PC-3 (cell line): ENCODE results near the gene LAMA3. TPM values are rescaled to one million over a fixed set of nuclear protein-coding genes. Genes with fewer than 3 reads are reported as not detected.

Experiments used
- ATAC-seq: fragments of 200-7000 bp; cut with Tn5 transposase; 2 replicates; pipeline ENCODE4 v1.9.1; 2020; ENCODE audit warnings: mild to moderate bottlenecking, moderate library complexity
- BruUV-seq: library from RNA; stranded (reverse); fragments of 400-500 nt; replicated peaks from 2 replicates; lab custom pipeline; 2021; lab: Mats Ljungman, UMichigan
- CTCF ChIA-PET: fragments of 300-600 bp; sonication (Branson Sonifier 250); formaldehyde crosslinking; loops from one replicate; lab custom pipeline; 2022; ENCODE audit warnings: antibody characterized with exemption; lab: Charles Lee
- POLR2A ChIA-PET: fragments of 300-600 bp; sonication (Branson Sonifier 250); formaldehyde crosslinking; loops from one replicate; lab custom pipeline; 2022; ENCODE audit warnings: antibody characterized with exemption; ENCODE audit not compliant: unreplicated experiment; lab: Charles Lee
- DNase-seq: peaks from one replicate; pipeline ENCODE4 v3.0.0-alpha.2; 2015
- H2AFZ ChIP-seq: fragments of 300-600 bp; sonication (generic); 2 replicates; pipeline ENCODE4 v1.6.0; 2016; ENCODE audit warnings: antibody characterized with exemption, low read length
- H3F3A ChIP-seq: fragments of 300-600 bp; sonication (generic); one replicate; pipeline ENCODE4 v1.6.0; 2017; ENCODE audit warnings: antibody characterized with exemption, low read length, control low read depth, mild to moderate bottlenecking; ENCODE audit not compliant: unreplicated experiment
- H3K27ac ChIP-seq: fragments of 300-600 bp; sonication (generic); 2 replicates; pipeline ENCODE4 v1.5.1; 2016; ENCODE audit warnings: mild to moderate bottlenecking, low read length
- H3K27me3 ChIP-seq: fragments of 300-600 bp; sonication (generic); 2 replicates; pipeline ENCODE4 v1.6.1; 2016; ENCODE audit warnings: low read length, mixed read lengths
- H3K36me3 ChIP-seq: fragments of 300-600 bp; sonication (generic); 2 replicates; pipeline ENCODE4 v1.6.1; 2016; ENCODE audit warnings: low read depth, mixed run types, low read length, mixed read lengths
- H3K4me1 ChIP-seq: fragments of 300-600 bp; sonication (generic); 2 replicates; pipeline ENCODE4 v1.5.1; 2016; ENCODE audit warnings: low read length; ENCODE audit not compliant: insufficient read depth
- H3K4me2 ChIP-seq: fragments of 300-600 bp; sonication (generic); 2 replicates; pipeline ENCODE4 v1.6.0; 2016; ENCODE audit warnings: low read length
- H3K4me3 ChIP-seq: fragments of 300-600 bp; sonication (generic); 2 replicates; pipeline ENCODE4 v1.5.1; 2016; ENCODE audit warnings: mild to moderate bottlenecking, low read length, mixed read lengths
- H3K79me2 ChIP-seq: fragments of 300-600 bp; sonication (generic); 2 replicates; pipeline ENCODE4 v1.6.1; 2017; ENCODE audit warnings: low read length, mixed read lengths
- H3K9ac ChIP-seq: fragments of 300-600 bp; sonication (generic); 2 replicates; pipeline ENCODE4 v1.6.0; 2016; ENCODE audit warnings: mild to moderate bottlenecking, low read length
- H3K9me2 ChIP-seq: fragments of 300-600 bp; sonication (generic); replicated peaks from 2 replicates; pipeline ENCODE4 v1.6.1; 2016; ENCODE audit warnings: mixed run types, low read length, mixed read lengths
- H3K9me3 ChIP-seq: fragments of 300-600 bp; sonication (generic); 2 replicates; pipeline ENCODE4 v1.6.1; 2016; ENCODE audit warnings: low read length, mixed read lengths
- H4K20me1 ChIP-seq: fragments of 300-600 bp; sonication (generic); 2 replicates; pipeline ENCODE4 v1.6.1; 2016; ENCODE audit warnings: low read length, mixed read lengths
- EZH2 ChIP-seq: fragments of 300-600 bp; sonication (generic); IDR thresholded peaks from one replicate; pipeline ENCODE4 v1.6.1; 2017; ENCODE audit warnings: antibody characterized with exemption, mild to moderate bottlenecking, low read length; ENCODE audit not compliant: unreplicated experiment
- EZH2phosphoT487 ChIP-seq: fragments of 300-600 bp; sonication (generic); IDR thresholded peaks from 2 replicates; pipeline ENCODE4 v1.6.1; 2018; ENCODE audit warnings: mild to moderate bottlenecking, antibody characterized with exemption, low read length, borderline replicate concordance
- intact Hi-C: fragments of 100-400 bp; cut with micrococcal nuclease; formaldehyde crosslinking; loops from 2 replicates; pipeline ENCODE4 v1.9.0; 2023
- total RNA-seq: library from RNA; depleted of rRNA; stranded (reverse); fragments of >200 nt; gene quantifications from 2 replicates; pipeline ENCODE4 v1.2.3, GENCODE V29; 2014
- TF ChIP-seq, protein P1 (sequence below): fragments of 300-600 bp; sonication (generic); conservative IDR thresholded peaks from 2 replicates; pipeline ENCODE4 v1.5.1; 2017; ENCODE audit warnings: antibody characterized with exemption, low read depth, mild to moderate bottlenecking, low read length

The LAMA3 gene
- total RNA-seq, 1 experiment from 2014 or later, result 224 TPM

DNA sequence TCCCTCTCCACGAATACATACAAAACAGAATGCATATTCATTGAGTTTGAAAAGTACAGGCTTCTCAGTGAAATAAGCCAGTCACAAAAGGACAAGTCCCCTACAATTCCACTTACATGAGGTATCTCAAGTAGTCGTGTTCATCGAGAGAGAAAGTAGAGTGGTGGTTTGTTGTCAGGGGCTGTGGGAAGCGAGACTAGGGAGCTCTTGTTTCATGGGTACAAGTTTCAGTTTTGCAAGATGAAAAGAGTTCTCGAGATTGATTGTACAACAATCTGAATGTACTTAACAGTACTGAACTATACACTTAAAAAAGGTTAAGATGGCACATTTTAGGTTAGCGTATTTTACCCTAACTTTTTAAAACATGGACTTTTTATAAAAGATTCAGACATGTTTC lies 253.9 kb downstream of the LAMA3 start:
- Histone ChIP-seq H3K79me2 (no peaks in the 10 kb centered on the region), H3F3A (no peaks in the 10 kb centered on the region), H4K20me1 (no peaks in the 10 kb centered on the region), H3K4me2 (no peak overlapping the region), H2AFZ (no peak overlapping the region), H3K9me3 (no peaks in the 10 kb centered on the region), H3K27ac (no peak overlapping the region), H3K9me2 (no peaks in the 10 kb centered on the region), H3K4me1 (no peaks in the 10 kb centered on the region), H3K9ac (no peak overlapping the region), H3K4me3 (no peak overlapping the region), H3K27me3 (no peaks in the 10 kb centered on the region), H3K36me3 (peaks cover 64% of the 10 kb centered on the region)
- intact Hi-C loops, result no loop called here
- DNase-seq, result no peak
- no TSS peak for BruUV-seq
- ChIA-PET POLR2A (no interaction called here), CTCF (no interaction called here)
- TF ChIP-seq EZH2phosphoT487, result no peak
- no peak for TF ChIP-seq EZH2
- TF ChIP-seq, protein P1, sequence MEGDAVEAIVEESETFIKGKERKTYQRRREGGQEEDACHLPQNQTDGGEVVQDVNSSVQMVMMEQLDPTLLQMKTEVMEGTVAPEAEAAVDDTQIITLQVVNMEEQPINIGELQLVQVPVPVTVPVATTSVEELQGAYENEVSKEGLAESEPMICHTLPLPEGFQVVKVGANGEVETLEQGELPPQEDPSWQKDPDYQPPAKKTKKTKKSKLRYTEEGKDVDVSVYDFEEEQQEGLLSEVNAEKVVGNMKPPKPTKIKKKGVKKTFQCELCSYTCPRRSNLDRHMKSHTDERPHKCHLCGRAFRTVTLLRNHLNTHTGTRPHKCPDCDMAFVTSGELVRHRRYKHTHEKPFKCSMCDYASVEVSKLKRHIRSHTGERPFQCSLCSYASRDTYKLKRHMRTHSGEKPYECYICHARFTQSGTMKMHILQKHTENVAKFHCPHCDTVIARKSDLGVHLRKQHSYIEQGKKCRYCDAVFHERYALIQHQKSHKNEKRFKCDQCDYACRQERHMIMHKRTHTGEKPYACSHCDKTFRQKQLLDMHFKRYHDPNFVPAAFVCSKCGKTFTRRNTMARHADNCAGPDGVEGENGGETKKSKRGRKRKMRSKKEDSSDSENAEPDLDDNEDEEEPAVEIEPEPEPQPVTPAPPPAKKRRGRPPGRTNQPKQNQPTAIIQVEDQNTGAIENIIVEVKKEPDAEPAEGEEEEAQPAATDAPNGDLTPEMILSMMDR, result no peak
- no peak for ATAC-seq

GRCh38 chr18:23943903-23944624 lies 254.8 kb downstream of the LAMA3 start:
- Histone ChIP-seq H3K79me2 (no peaks in the 10 kb centered on the region), H3K9ac (no peak overlapping the region), H3K4me1 (no peaks in the 10 kb centered on the region), H3K27me3 (no peaks in the 10 kb centered on the region), H4K20me1 (no peaks in the 10 kb centered on the region), H3K4me2 (no peak overlapping the region), H3K36me3 (peaks cover 65% of the 10 kb centered on the region), H2AFZ (no peak overlapping the region), H3K4me3 (no peak overlapping the region), H3K9me2 (no peaks in the 10 kb centered on the region), H3K9me3 (no peaks in the 10 kb centered on the region), H3K27ac (no peak overlapping the region), H3F3A (no peaks in the 10 kb centered on the region)
- no TSS peak for BruUV-seq
- ChIA-PET CTCF (interaction anchor here (0.6 kb wide), 1 partner anchor 38 kb away, joined by 4 read pairs; no protein-coding TSS in a partner anchor), POLR2A (no interaction called here)
- intact Hi-C loops, result no loop called here
- ATAC-seq (peak; percentile 42; the same call in 1 of the 2 replicates), DNase-seq (no peak)
- TF ChIP-seq EZH2phosphoT487 (no peak), EZH2 (no peak)
- TF ChIP-seq, protein P1, result no peak

- CTCF ChIA-PET, result no interaction called here
- H3K79me2 ChIP-seq, result no peaks in the 10 kb centered on the region
- no peak for TF ChIP-seq EZH2phosphoT487
Observed at GRCh38 chr18:23945416-23946079, 256.3 kb downstream of the LAMA3 start.

More at GRCh38 chr18:23945416-23946079, 256.3 kb downstream of the LAMA3 start:
- POLR2A ChIA-PET, result no interaction called here
- no peak overlapping the region for H3K27ac ChIP-seq
- no peak overlapping the region for H3K4me2 ChIP-seq
- no peak overlapping the region for H3K4me3 ChIP-seq
- no peak overlapping the region for H2AFZ ChIP-seq
- no peaks in the 10 kb centered on the region for H3K9me2 ChIP-seq
- H3K4me1 ChIP-seq, result no peaks in the 10 kb centered on the region
- no peaks in the 10 kb centered on the region for H4K20me1 ChIP-seq
- H3K9me3 ChIP-seq, result no peaks in the 10 kb centered on the region
- H3K27me3 ChIP-seq, result no peaks in the 10 kb centered on the region
- BruUV-seq, result no TSS peak
- peaks cover 74% of the 10 kb centered on the region for H3K36me3 ChIP-seq
- H3K9ac ChIP-seq, result no peak overlapping the region
- DNase-seq, result no peak
- no peak for ATAC-seq
- intact Hi-C loops, result no loop called here
- H3F3A ChIP-seq, result peaks cover 3% of the 10 kb centered on the region
